ENCODE results near the gene KPNB1. TPM values are rescaled to one million over a fixed set of nuclear protein-coding genes. Genes with fewer than 3 reads are reported as not detected.
A peak's percentile ranks its signal among the peaks of the same experiment; 100 is the strongest.

KPNB1 gene
- polyA plus RNA-seq, 1 donor from 2014 or later = 117 TPM

GRCh38 chr17:47692137-47692894 lies 42.6 kb downstream of the KPNB1 start:
- no peaks in the 10 kb centered on the region for H3K27me3 ChIP-seq (ENCODE audit: insufficient read depth, low read depth, low read length)
- no peaks in the 10 kb centered on the region for H3K9me2 ChIP-seq (ENCODE audit: insufficient read depth, low read length)
- no peaks in the 10 kb centered on the region for H3F3A ChIP-seq (ENCODE audit: insufficient read depth, low read length, poor library complexity, severe bottlenecking)
- TF ChIP-seq CTCF (IDR thresholded peaks at IDR 0.05; ENCODE audit: poor library complexity, severe bottlenecking) = no peak
- TF ChIP-seq MXI1 (conservative IDR thresholded peaks at IDR 0.05; ENCODE audit: poor library complexity, severe bottlenecking) = no peak
- TF ChIP-seq EZH2 (IDR thresholded peaks at IDR 0.05; ENCODE audit: borderline replicate concordance, insufficient read depth, low read length, poor library complexity, severe bottlenecking) = no peak
- no peak for TF ChIP-seq POLR2AphosphoS5 (IDR thresholded peaks at IDR 0.05)
- no peak for TF ChIP-seq RAD21 (conservative IDR thresholded peaks at IDR 0.05)
- no peak for TF ChIP-seq TAF1 (IDR thresholded peaks at IDR 0.05; ENCODE audit: low read depth)
- no peak for TF ChIP-seq EP300 (conservative IDR thresholded peaks at IDR 0.05; ENCODE audit: poor library complexity, severe bottlenecking)
- TF ChIP-seq REST (IDR thresholded peaks at IDR 0.05; ENCODE audit: borderline replicate concordance) = no peak
- TF ChIP-seq SMC3 (conservative IDR thresholded peaks at IDR 0.05; ENCODE audit: poor library complexity) = no peak
- no peaks in the 10 kb centered on the region for H3K36me3 ChIP-seq (ENCODE audit: insufficient read depth, low read length)
- H3K4me2 ChIP-seq (ENCODE audit: low read length) = no peak overlapping the region
- H3K9me3 ChIP-seq (ENCODE audit: low read length) = no peaks in the 10 kb centered on the region
- H4K20me1 ChIP-seq (ENCODE audit: insufficient read depth) = no peaks in the 10 kb centered on the region
- no peak overlapping the region for H3K27ac ChIP-seq (ENCODE audit: low read length)
- no peak overlapping the region for H2AFZ ChIP-seq (ENCODE audit: low read depth, low read length)
- no peak overlapping the region for H3K9ac ChIP-seq (ENCODE audit: low read length)
- H3K79me2 ChIP-seq (replicated peaks; ENCODE audit: insufficient read depth, low read length) = no peaks in the 10 kb centered on the region
- H3K4me3 ChIP-seq (ENCODE audit: low read length) = no peak overlapping the region

- Histone ChIP-seq H3K27ac (ENCODE audit: low read length) (no peak overlapping the region), H3K4me3 (ENCODE audit: low read length) (peak overlapping the region; percentile 82), H4K20me1 (ENCODE audit: insufficient read depth) (no peaks in the 10 kb centered on the region), H3K9me2 (ENCODE audit: insufficient read depth, low read length) (no peaks in the 10 kb centered on the region), H3K9me3 (ENCODE audit: low read length) (no peaks in the 10 kb centered on the region), H2AFZ (ENCODE audit: low read depth, low read length) (peak overlapping the region; percentile 21), H3K36me3 (ENCODE audit: insufficient read depth, low read length) (no peaks in the 10 kb centered on the region), H3K79me2 (replicated peaks; ENCODE audit: insufficient read depth, low read length) (no peaks in the 10 kb centered on the region), H3K27me3 (ENCODE audit: insufficient read depth, low read depth, low read length) (no peaks in the 10 kb centered on the region), H3K4me2 (ENCODE audit: low read length) (peak overlapping the region; percentile 59), H3F3A (ENCODE audit: insufficient read depth, low read length, poor library complexity, severe bottlenecking) (no peaks in the 10 kb centered on the region), H3K9ac (ENCODE audit: low read length) (peak overlapping the region; percentile 80)
- TF ChIP-seq TAF1 (IDR thresholded peaks at IDR 0.05; ENCODE audit: low read depth) = no peak
- TF ChIP-seq SMC3 (conservative IDR thresholded peaks at IDR 0.05; ENCODE audit: poor library complexity) = no peak
- no peak for TF ChIP-seq EZH2 (IDR thresholded peaks at IDR 0.05; ENCODE audit: borderline replicate concordance, insufficient read depth, low read length, poor library complexity, severe bottlenecking)
- TF ChIP-seq POLR2AphosphoS5 (IDR thresholded peaks at IDR 0.05) = no peak
- TF ChIP-seq RAD21 (conservative IDR thresholded peaks at IDR 0.05) = no peak
- no peak for TF ChIP-seq MXI1 (conservative IDR thresholded peaks at IDR 0.05; ENCODE audit: poor library complexity, severe bottlenecking)
- TF ChIP-seq REST (IDR thresholded peaks at IDR 0.05; ENCODE audit: borderline replicate concordance) = no peak
- no peak for TF ChIP-seq CTCF (IDR thresholded peaks at IDR 0.05; ENCODE audit: poor library complexity, severe bottlenecking)
- no peak for TF ChIP-seq EP300 (conservative IDR thresholded peaks at IDR 0.05; ENCODE audit: poor library complexity, severe bottlenecking)
Observed at GRCh38 chr17:47692895-47693730, 43.4 kb downstream of the KPNB1 start.
